ENCODE results near the gene EBLN1.

Gene EBLN1

GRCh38 chr10:22217842-22218241, at the start of gene EBLN1:
TSS of gene EBLN1 (minus strand) at chr10:22218015. CDS start at chr10:22209983, 8,032 bp downstream.
- ATAC-seq: no peak
- TF ChIP-seq PPARA (CRISPR knock-in tag; IDR thresholded peaks at IDR 0.05; ENCODE audit: borderline replicate concordance): no peak
- no peak for TF ChIP-seq POU6F1 (CRISPR knock-in tag; IDR thresholded peaks at IDR 0.05; ENCODE audit: borderline replicate concordance, low read depth)
- TF ChIP-seq ZNF8 (CRISPR knock-in tag; IDR thresholded peaks at IDR 0.05): no peak
- TF ChIP-seq PATZ1 (CRISPR knock-in tag; IDR thresholded peaks at IDR 0.05; ENCODE audit: borderline replicate concordance): no peak
- no peak for TF ChIP-seq ESRRG (CRISPR knock-in tag; IDR thresholded peaks at IDR 0.05)
- TF ChIP-seq RARB (CRISPR knock-in tag; IDR thresholded peaks at IDR 0.05): no peak
- TF ChIP-seq GLIS3 (CRISPR knock-in tag; IDR thresholded peaks at IDR 0.05): no peak
- no peak for TF ChIP-seq CSRNP3 (CRISPR knock-in tag; IDR thresholded peaks at IDR 0.05)
- no peak for TF ChIP-seq ISL1 (CRISPR knock-in tag; IDR thresholded peaks at IDR 0.05)
- TF ChIP-seq ZC3H10 (CRISPR knock-in tag; IDR thresholded peaks at IDR 0.05): no peak

GRCh38 chr10:22265839-22266537, 48.2 kb upstream of the EBLN1 start:
- TF ChIP-seq CSRNP3 (CRISPR knock-in tag; IDR thresholded peaks at IDR 0.05): no peak
- TF ChIP-seq CREB5 (CRISPR knock-in tag; IDR thresholded peaks at IDR 0.05; ENCODE audit: low read depth): no peak
- TF ChIP-seq TOX (CRISPR knock-in tag; IDR thresholded peaks at IDR 0.05; ENCODE audit: borderline replicate concordance): no peak
- no peak for TF ChIP-seq CSDC2 (CRISPR knock-in tag; IDR thresholded peaks at IDR 0.05)
- TF ChIP-seq ZNF8 (CRISPR knock-in tag; IDR thresholded peaks at IDR 0.05): no peak
- no peak for TF ChIP-seq ZNF565 (CRISPR knock-in tag; conservative IDR thresholded peaks at IDR 0.05; ENCODE audit: low read depth)
- no peak for TF ChIP-seq SNAI2 (CRISPR knock-in tag; IDR thresholded peaks at IDR 0.05)
- TF ChIP-seq PATZ1 (CRISPR knock-in tag; IDR thresholded peaks at IDR 0.05; ENCODE audit: borderline replicate concordance): no peak
- no peak for TF ChIP-seq BACH2 (CRISPR knock-in tag; IDR thresholded peaks at IDR 0.05; ENCODE audit: borderline replicate concordance)
- TF ChIP-seq ZNF70 (CRISPR knock-in tag; IDR thresholded peaks at IDR 0.05): no peak
- no peak for TF ChIP-seq ZC3H10 (CRISPR knock-in tag; IDR thresholded peaks at IDR 0.05)
- TF ChIP-seq OSR1 (CRISPR knock-in tag; IDR thresholded peaks at IDR 0.05): no peak
- no peak for TF ChIP-seq ARNTL (CRISPR knock-in tag; IDR thresholded peaks at IDR 0.05; ENCODE audit: borderline replicate concordance, low read depth)
- TF ChIP-seq TSHZ2 (CRISPR knock-in tag; IDR thresholded peaks at IDR 0.05): no peak
- TF ChIP-seq PPARA (CRISPR knock-in tag; IDR thresholded peaks at IDR 0.05; ENCODE audit: borderline replicate concordance): no peak
- no peak for TF ChIP-seq ZFP3 (CRISPR knock-in tag; IDR thresholded peaks at IDR 0.05)
- TF ChIP-seq GLIS3 (CRISPR knock-in tag; IDR thresholded peaks at IDR 0.05): no peak
- no peak for TF ChIP-seq ISL1 (CRISPR knock-in tag; IDR thresholded peaks at IDR 0.05)

More at GRCh38 chr10:22265839-22266537, 48.2 kb upstream of the EBLN1 start:
- no peak for ATAC-seq

All from SK-N-SH treated with all-trans-retinoic acid at 6 μM for 48 hours (cell line).